SK-N-MC (cell line): ENCODE data around the gene SOX8.
"Not testable (repeated sequence)": the region's sequence is repeated elsewhere in the genome, so short reads cannot be mapped to it uniquely, and the experiment has no call there.

Experiments
- DNase-seq: peaks from one replicate; pipeline ENCODE4 v3.0.0-alpha.2; 2011; ENCODE audit warnings: low read depth, low spot score
- H3K27ac ChIP-seq: fragments of 200-600 bp; sonication (generic); 2 replicates; pipeline ENCODE4 v1.5.1; 2016; ENCODE audit warnings: mixed run types
- H3K36me3 ChIP-seq: fragments of 200-600 bp; sonication (generic); 2 replicates; pipeline ENCODE4 v1.6.1; 2017; ENCODE audit warnings: antibody characterized with exemption, low read length, mixed read lengths; ENCODE audit not compliant: insufficient read depth
- H3K4me3 ChIP-seq: fragments of 200-600 bp; sonication (generic); 2 replicates; pipeline ENCODE4 v1.5.1; 2016
- H3K9ac ChIP-seq: fragments of 200-600 bp; sonication (generic); 2 replicates; pipeline ENCODE4 v1.8.0; 2017; ENCODE audit warnings: mixed run types, mixed read lengths; ENCODE audit not compliant: insufficient read length
- H3K9me3 ChIP-seq: fragments of 200-600 bp; sonication (generic); 2 replicates; pipeline ENCODE4 v1.6.1; 2017; ENCODE audit warnings: low read depth, mild to moderate bottlenecking, antibody characterized with exemption, low read length, moderate library complexity, mixed read lengths
- EZH2 ChIP-seq: fragments of 200-600 bp; sonication (generic); IDR thresholded peaks from one replicate; pipeline ENCODE4 v1.6.1; 2017; ENCODE audit warnings: antibody characterized with exemption
- FOXP2 ChIP-seq: optimal IDR thresholded peaks from 2 replicates; pipeline ENCODE3; 2011; ENCODE audit warnings: mild to moderate bottlenecking, moderate library complexity; ENCODE audit not compliant: insufficient read depth; ENCODE audit errors: extremely low read length, control extremely low read depth
- POLR2AphosphoS5 ChIP-seq: IDR thresholded peaks from 2 replicates; pipeline ENCODE4 v1.6.1; 2012; ENCODE audit warnings: mild to moderate bottlenecking, low read depth, low read length, borderline replicate concordance

The SOX8 gene

GRCh38 chr16:951660-952301 lies 29.8 kb upstream of the SOX8 start:
- Histone ChIP-seq H3K4me3 (no peak overlapping the region), H3K27ac (no peak overlapping the region), H3K36me3 (no peaks in the 10 kb centered on the region; the same call in 1 of the 2 replicates), H3K9me3 (no peaks in the 10 kb centered on the region), H3K9ac (no peak overlapping the region)
- DNase-seq = no peak
- no peak for TF ChIP-seq EZH2
- no peak for TF ChIP-seq POLR2AphosphoS5
- no peak for TF ChIP-seq FOXP2

GRCh38 chr16:952321-952720 lies 29.2 kb upstream of the SOX8 start:
- H3K27ac ChIP-seq = no peak overlapping the region
- TF ChIP-seq EZH2 (no peak), FOXP2 (no peak), POLR2AphosphoS5 (no peak)
- no peak overlapping the region for H3K4me3 ChIP-seq
- H3K9me3 ChIP-seq = no peaks in the 10 kb centered on the region
- no peak overlapping the region for H3K9ac ChIP-seq
- DNase-seq = no peak
- no peaks in the 10 kb centered on the region; the same call in 1 of the 2 replicates for H3K36me3 ChIP-seq

- H3K27ac ChIP-seq, DNase-seq, H3K9ac ChIP-seq, H3K4me3 ChIP-seq, H3K36me3 ChIP-seq, H3K9me3 ChIP-seq: not testable (repeated sequence)
Observed at GRCh38 chr16:953818-954217, 27.8 kb upstream of the SOX8 start.

- DNase-seq, H3K9ac ChIP-seq, H3K4me3 ChIP-seq, H3K27ac ChIP-seq, H3K9me3 ChIP-seq, H3K36me3 ChIP-seq: not testable (repeated sequence)
Observed at GRCh38 chr16:955766-956165, 25.8 kb upstream of the SOX8 start.

GRCh38 chr16:959232-960040 lies 22.1 kb upstream of the SOX8 start:
- no peaks in the 10 kb centered on the region for H3K9me3 ChIP-seq
- TF ChIP-seq EZH2 (no peak), POLR2AphosphoS5 (no peak), FOXP2 (no peak)
- H3K27ac ChIP-seq = no peak overlapping the region
- no peaks in the 10 kb centered on the region for H3K36me3 ChIP-seq
- H3K9ac ChIP-seq = no peak overlapping the region
- DNase-seq = no peak
- H3K4me3 ChIP-seq = no peak overlapping the region

- no peak for TF ChIP-seq EZH2
- TF ChIP-seq POLR2AphosphoS5 = no peak
- no peak for TF ChIP-seq FOXP2
- Histone ChIP-seq H3K9ac (no peak overlapping the region), H3K4me3 (no peak overlapping the region), H3K36me3 (peaks cover 10% of the 10 kb centered on the region; the same call in 1 of the 2 replicates), H3K9me3 (no peaks in the 10 kb centered on the region), H3K27ac (no peak overlapping the region)
- DNase-seq = no peak
Observed at GRCh38 chr16:962366-962765, 19.2 kb upstream of the SOX8 start.

- TF ChIP-seq POLR2AphosphoS5 (no peak), EZH2 (no peak), FOXP2 (no peak)
- H3K27ac ChIP-seq = peak overlapping the region; percentile 94
- H3K9me3 ChIP-seq = no peaks in the 10 kb centered on the region
- DNase-seq = no peak
- no peak overlapping the region for H3K9ac ChIP-seq
- no peak overlapping the region for H3K4me3 ChIP-seq
- H3K36me3 ChIP-seq = peaks cover 10% of the 10 kb centered on the region; the same call in 1 of the 2 replicates
Observed at GRCh38 chr16:962901-963814, 18.4 kb upstream of the SOX8 start.

GRCh38 chr16:963913-964312 lies 17.7 kb upstream of the SOX8 start:
- no peak for DNase-seq
- Histone ChIP-seq H3K9me3 (no peaks in the 10 kb centered on the region), H3K9ac (no peak overlapping the region), H3K27ac (peak overlapping the region; percentile 94), H3K36me3 (peaks cover 10% of the 10 kb centered on the region; the same call in 1 of the 2 replicates), H3K4me3 (peak overlapping the region; percentile 65)
- TF ChIP-seq POLR2AphosphoS5 (no peak), EZH2 (no peak)
